ENCODE data around the gene SUSD1.

The SUSD1 gene

GRCh38 chr9:112166176-112167140, 8.6 kb downstream of the SUSD1 start:
- DNase-seq (ENCODE audit: low read depth), result no peak
- H3K4me3 ChIP-seq (ENCODE audit: control insufficient read depth, low read depth, low read length), result no peak overlapping the region

GRCh38 chr9:112162621-112163413, 12.3 kb downstream of the SUSD1 start:
- no peak for TF ChIP-seq CTCF (IDR thresholded peaks at IDR 0.05; ENCODE audit: control insufficient read depth, insufficient read depth, low read depth, low read length, missing control alignments)
- H3K4me3 ChIP-seq (ENCODE audit: control insufficient read depth, low read depth, low read length), result no peak overlapping the region
- DNase-seq (ENCODE audit: low read depth), result no peak

More at GRCh38 chr9:112166176-112167140, 8.6 kb downstream of the SUSD1 start:
- peak; percentile 14 for TF ChIP-seq CTCF (IDR thresholded peaks at IDR 0.05; ENCODE audit: control insufficient read depth, insufficient read depth, low read depth, low read length, missing control alignments)

GRCh38 chr9:112159781-112160180, 15.3 kb downstream of the SUSD1 start:
- TF ChIP-seq CTCF (IDR thresholded peaks at IDR 0.05; ENCODE audit: control insufficient read depth, insufficient read depth, low read depth, low read length, missing control alignments), result no peak
- DNase-seq (ENCODE audit: low read depth), result no peak
- H3K4me3 ChIP-seq (ENCODE audit: control insufficient read depth, low read depth, low read length), result no peak overlapping the region

GRCh38 chr9:112158656-112159367, 16.3 kb downstream of the SUSD1 start:
- TF ChIP-seq CTCF (IDR thresholded peaks at IDR 0.05; ENCODE audit: control insufficient read depth, insufficient read depth, low read depth, low read length, missing control alignments), result no peak
- DNase-seq (ENCODE audit: low read depth), result no peak
- H3K4me3 ChIP-seq (ENCODE audit: control insufficient read depth, low read depth, low read length), result no peak overlapping the region

- TF ChIP-seq CTCF (IDR thresholded peaks at IDR 0.05; ENCODE audit: control insufficient read depth, insufficient read depth, low read depth, low read length, missing control alignments), result no peak
- no peak for DNase-seq (ENCODE audit: low read depth)
- H3K4me3 ChIP-seq (ENCODE audit: control insufficient read depth, low read depth, low read length), result no peak overlapping the region
These were observed 17.1 kb downstream of the SUSD1 start for GRCh38 chr9:112157961-112158360.

- no peak for DNase-seq (ENCODE audit: low read depth)
- no peak overlapping the region for H3K4me3 ChIP-seq (ENCODE audit: control insufficient read depth, low read depth, low read length)
- no peak for TF ChIP-seq CTCF (IDR thresholded peaks at IDR 0.05; ENCODE audit: control insufficient read depth, insufficient read depth, low read depth, low read length, missing control alignments)
These were observed 18.0 kb downstream of the SUSD1 start for GRCh38 chr9:112157087-112157486.
